Right atrium auricular region (tissue), 2 donors: ENCODE results near the gene RPS15. TPM values are rescaled to one million over a fixed set of nuclear protein-coding genes. Genes with fewer than 3 reads are reported as not detected.

Source experiments
- DNase-seq: peaks from one replicate; pipeline ENCODE4 v3.0.0-alpha.2; 2019; ENCODE audit warnings: low spot score
- H3K27ac ChIP-seq, 2 donors: fragments of 200-600 bp; sonication (generic); 1 replicate in 1 of 2; 2 replicates in 1 of 2; pipeline ENCODE4 v1.5.1; 2016 to 2019
- H3K27me3 ChIP-seq, 2 donors: fragments of 200-600 bp; sonication (generic); one replicate each; pipeline versions ENCODE4 v1.5.1 to v1.6.0; 2017 to 2019
- H3K36me3 ChIP-seq: fragments of 200-600 bp; sonication (generic); one replicate; pipeline ENCODE4 v1.5.1; 2016
- H3K4me1 ChIP-seq, 2 donors: fragments of 200-600 bp; sonication (generic); one replicate each; pipeline versions ENCODE4 v1.5.1 to v1.6.0; 2017 to 2019
- H3K4me3 ChIP-seq, 2 donors: fragments of 200-600 bp; sonication (generic); 1 replicate in 1 of 2; 2 replicates in 1 of 2; pipeline ENCODE4 v1.5.1; 2017 to 2019; ENCODE audit warnings: mild to moderate bottlenecking in 1 of 2, moderate library complexity in 1 of 2
- H3K9me3 ChIP-seq, 2 donors: fragments of 200-600 bp; sonication (generic); one replicate each; pipeline ENCODE4 v1.5.1; 2019
- total RNA-seq, 2 donors: library from RNA; depleted of rRNA; stranded (reverse); fragments of >200 nt; gene quantifications; one replicate each; pipeline ENCODE4 v1.1.0, GENCODE V29; 2016
- TF ChIP-seq, protein P1 (sequence below), 2 donors: fragments of 200-600 bp; sonication (generic); IDR thresholded peaks; one replicate each; pipeline ENCODE4 v1.5.1; 2019; ENCODE audit warnings: antibody characterized with exemption in 2 of 2

RPS15 gene
- total RNA-seq, 2 donors from 2014 or later: 1,712 to 2,156 TPM

DNA sequence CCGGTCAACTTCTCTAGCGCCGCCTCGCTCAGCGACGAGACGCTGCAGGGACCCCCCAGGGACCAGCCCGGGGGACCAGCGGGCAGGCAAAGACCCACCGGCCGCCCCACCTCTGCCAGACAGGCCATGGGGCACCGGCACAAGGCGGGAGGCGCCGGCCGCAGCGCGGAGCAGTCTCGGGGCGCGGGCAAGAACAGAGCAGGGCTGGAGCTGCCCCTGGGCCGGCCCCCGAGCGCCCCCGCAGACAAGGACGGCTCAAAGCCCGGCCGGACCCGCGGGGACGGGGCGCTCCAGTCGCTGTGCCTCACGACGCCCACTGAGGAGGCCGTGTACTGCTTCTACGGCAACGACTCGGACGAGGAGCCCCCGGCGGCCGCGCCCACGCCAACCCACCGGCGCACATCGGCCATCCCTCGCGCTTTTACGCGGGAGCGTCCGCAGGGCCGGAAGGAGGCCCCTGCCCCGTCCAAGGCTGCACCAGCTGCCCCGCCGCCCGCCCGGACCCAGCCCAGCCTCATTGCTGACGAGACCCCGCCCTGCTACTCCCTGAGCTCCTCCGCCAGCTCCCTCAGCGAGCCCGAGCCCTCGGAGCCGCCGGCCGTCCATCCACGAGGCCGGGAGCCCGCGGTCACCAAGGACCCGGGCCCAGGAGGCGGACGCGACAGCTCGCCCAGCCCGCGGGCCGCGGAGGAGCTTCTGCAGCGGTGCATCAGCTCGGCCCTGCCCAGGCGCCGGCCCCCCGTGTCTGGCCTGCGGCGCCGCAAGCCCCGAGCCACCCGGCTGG, 29.5 kb downstream of the RPS15 start:
- TF ChIP-seq, protein P1, sequence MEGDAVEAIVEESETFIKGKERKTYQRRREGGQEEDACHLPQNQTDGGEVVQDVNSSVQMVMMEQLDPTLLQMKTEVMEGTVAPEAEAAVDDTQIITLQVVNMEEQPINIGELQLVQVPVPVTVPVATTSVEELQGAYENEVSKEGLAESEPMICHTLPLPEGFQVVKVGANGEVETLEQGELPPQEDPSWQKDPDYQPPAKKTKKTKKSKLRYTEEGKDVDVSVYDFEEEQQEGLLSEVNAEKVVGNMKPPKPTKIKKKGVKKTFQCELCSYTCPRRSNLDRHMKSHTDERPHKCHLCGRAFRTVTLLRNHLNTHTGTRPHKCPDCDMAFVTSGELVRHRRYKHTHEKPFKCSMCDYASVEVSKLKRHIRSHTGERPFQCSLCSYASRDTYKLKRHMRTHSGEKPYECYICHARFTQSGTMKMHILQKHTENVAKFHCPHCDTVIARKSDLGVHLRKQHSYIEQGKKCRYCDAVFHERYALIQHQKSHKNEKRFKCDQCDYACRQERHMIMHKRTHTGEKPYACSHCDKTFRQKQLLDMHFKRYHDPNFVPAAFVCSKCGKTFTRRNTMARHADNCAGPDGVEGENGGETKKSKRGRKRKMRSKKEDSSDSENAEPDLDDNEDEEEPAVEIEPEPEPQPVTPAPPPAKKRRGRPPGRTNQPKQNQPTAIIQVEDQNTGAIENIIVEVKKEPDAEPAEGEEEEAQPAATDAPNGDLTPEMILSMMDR (IDR thresholded peaks at IDR 0.05): no peak
- no peak for DNase-seq
- H3K4me3 ChIP-seq: peak overlapping the region in 1 of 2 donors; percentile 36
- no peaks in the 10 kb centered on the region for H3K36me3 ChIP-seq
- peaks cover 0 to 69% of the 10 kb centered on the region in 2 donors for H3K4me1 ChIP-seq
- peaks cover 28 to 56% of the 10 kb centered on the region in 2 donors for H3K27me3 ChIP-seq
- H3K9me3 ChIP-seq: no peaks in the 10 kb centered on the region
- no peak overlapping the region for H3K27ac ChIP-seq

DNA sequence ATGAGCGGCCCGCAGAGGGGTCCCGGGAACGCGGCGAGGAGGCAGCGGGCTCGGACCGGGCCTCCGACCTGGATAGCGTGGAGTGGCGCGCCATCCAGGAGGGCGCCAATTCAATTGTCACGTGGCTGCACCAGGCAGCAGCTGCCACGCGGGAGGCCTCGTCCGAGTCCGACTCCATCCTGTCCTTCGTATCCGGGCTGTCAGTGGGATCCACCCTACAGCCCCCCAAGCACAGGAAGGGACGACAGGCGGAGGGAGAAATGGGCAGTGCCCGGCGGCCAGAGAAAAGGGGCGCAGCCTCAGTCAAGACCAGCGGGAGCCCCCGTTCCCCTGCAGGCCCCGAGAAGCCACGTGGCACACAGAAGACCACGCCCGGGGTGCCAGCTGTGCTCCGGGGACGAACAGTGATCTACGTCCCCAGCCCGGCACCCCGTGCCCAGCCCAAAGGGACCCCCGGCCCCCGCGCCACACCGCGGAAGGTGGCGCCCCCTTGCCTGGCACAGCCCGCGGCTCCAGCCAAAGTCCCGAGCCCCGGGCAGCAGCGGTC, 30.2 kb downstream of the RPS15 start:
- no peaks in the 10 kb centered on the region for H3K36me3 ChIP-seq
- peaks cover 0 to 75% of the 10 kb centered on the region in 2 donors for H3K4me1 ChIP-seq
- no peak overlapping the region for H3K27ac ChIP-seq
- DNase-seq: no peak
- peak overlapping the region in 1 of 2 donors; percentile 36 for H3K4me3 ChIP-seq
- TF ChIP-seq, protein P1 (IDR thresholded peaks at IDR 0.05): no peak
- H3K9me3 ChIP-seq: no peaks in the 10 kb centered on the region
- peaks cover 28 to 56% of the 10 kb centered on the region in 2 donors for H3K27me3 ChIP-seq

DNA sequence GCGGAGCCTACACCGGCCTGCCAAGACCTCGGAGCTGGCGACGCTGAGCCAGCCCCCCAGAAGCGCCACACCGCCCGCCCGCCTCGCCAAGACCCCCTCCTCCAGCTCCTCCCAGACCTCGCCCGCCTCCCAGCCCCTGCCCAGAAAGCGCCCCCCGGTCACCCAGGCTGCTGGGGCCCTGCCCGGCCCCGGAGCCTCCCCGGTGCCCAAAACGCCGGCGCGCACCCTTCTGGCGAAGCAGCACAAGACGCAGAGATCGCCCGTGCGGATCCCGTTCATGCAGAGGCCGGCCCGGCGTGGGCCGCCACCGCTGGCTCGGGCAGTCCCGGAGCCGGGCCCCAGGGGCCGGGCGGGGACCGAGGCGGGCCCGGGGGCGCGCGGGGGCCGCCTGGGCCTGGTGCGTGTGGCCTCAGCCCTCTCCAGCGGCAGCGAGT, 30.6 kb downstream of the RPS15 start:
- Histone ChIP-seq H3K27me3 (peaks cover 28 to 56% of the 10 kb centered on the region in 2 donors), H3K9me3 (no peaks in the 10 kb centered on the region), H3K36me3 (no peaks in the 10 kb centered on the region), H3K27ac (no peak overlapping the region), H3K4me3 (peak overlapping the region in 1 of 2 donors; percentile 36), H3K4me1 (peaks cover 0 to 79% of the 10 kb centered on the region in 2 donors)
- TF ChIP-seq, protein P1 (IDR thresholded peaks at IDR 0.05): no peak
- no peak for DNase-seq

DNA sequence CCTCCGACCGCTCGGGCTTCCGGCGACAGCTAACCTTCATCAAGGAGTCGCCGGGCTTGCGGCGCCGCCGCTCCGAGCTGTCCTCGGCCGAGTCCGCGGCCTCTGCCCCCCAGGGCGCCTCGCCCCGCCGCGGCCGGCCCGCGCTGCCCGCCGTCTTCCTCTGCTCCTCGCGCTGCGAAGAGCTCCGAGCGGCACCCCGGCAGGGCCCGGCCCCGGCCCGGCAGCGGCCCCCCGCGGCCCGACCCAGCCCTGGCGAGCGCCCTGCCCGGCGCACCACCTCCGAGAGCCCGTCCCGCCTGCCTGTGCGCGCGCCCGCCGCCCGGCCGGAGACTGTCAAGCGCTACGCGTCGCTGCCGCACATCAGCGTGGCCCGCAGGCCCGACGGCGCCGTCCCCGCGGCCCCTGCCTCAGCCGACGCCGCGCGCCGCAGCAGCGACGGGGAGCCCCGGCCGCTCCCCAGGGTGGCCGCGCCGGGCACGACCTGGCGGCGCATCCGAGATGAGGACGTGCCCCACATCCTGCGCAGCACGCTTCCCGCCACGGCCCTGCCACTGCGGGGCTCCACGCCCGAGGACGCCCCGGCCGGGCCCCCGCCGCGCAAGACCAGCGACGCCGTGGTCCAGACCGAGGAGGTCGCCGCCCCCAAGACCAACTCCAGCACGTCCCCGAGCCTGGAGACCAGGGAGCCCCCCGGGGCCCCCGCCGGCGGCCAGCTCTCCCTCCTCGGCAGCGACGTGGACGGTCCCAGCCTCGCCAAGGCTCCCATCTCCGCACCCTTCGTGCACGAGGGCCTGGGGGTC, 31.3 kb downstream of the RPS15 start:
- Histone ChIP-seq H3K36me3 (no peaks in the 10 kb centered on the region), H3K27ac (no peak overlapping the region), H3K9me3 (no peaks in the 10 kb centered on the region), H3K27me3 (peaks cover 28 to 56% of the 10 kb centered on the region in 2 donors), H3K4me3 (peak overlapping the region; percentile 26 to 56), H3K4me1 (peaks cover 0 to 79% of the 10 kb centered on the region in 2 donors)
- no peak for DNase-seq
- TF ChIP-seq, protein P1 (IDR thresholded peaks at IDR 0.05): no peak

DNA sequence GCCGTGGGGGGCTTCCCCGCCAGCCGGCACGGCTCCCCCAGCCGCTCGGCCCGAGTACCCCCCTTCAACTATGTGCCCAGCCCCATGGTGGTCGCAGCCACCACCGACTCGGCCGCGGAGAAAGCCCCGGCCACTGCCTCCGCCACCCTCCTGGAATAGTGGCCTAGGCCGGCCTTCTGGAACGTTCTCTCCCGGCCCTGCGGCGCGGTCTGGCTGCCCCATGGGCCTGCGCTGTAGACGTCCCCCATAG, 31.8 kb downstream of the RPS15 start:
- Histone ChIP-seq H3K27ac (no peak overlapping the region), H3K9me3 (no peaks in the 10 kb centered on the region), H3K36me3 (no peaks in the 10 kb centered on the region), H3K4me1 (peaks cover 0 to 79% of the 10 kb centered on the region in 2 donors), H3K4me3 (peak overlapping the region; percentile 26 to 56), H3K27me3 (peaks cover 28 to 56% of the 10 kb centered on the region in 2 donors)
- TF ChIP-seq, protein P1 (IDR thresholded peaks at IDR 0.05): no peak
- DNase-seq: no peak
